DMS153 treated with DMSO at 0.1 percent for 48 hours (cell line): Measurements from ENCODE around the gene OBSL1.

Source experiments
- DNase-seq: peaks from one replicate; lab custom pipeline; 2025; ENCODE audit not compliant: unreplicated experiment; lab: John Stamatoyannopoulos, UW

The OBSL1 gene

GRCh38 chr2:219571311-219572236 is at the start of gene OBSL1:
Gene OBSL1, minus strand, starts transcription at chr2:219571539. Its CDS starts 307 bp downstream, at chr2:219571232.
- peak; percentile 61 for DNase-seq

GRCh38 chr2:219620546-219620945 is 49.2 kb upstream of the OBSL1 start:
- no peak for DNase-seq

DNA sequence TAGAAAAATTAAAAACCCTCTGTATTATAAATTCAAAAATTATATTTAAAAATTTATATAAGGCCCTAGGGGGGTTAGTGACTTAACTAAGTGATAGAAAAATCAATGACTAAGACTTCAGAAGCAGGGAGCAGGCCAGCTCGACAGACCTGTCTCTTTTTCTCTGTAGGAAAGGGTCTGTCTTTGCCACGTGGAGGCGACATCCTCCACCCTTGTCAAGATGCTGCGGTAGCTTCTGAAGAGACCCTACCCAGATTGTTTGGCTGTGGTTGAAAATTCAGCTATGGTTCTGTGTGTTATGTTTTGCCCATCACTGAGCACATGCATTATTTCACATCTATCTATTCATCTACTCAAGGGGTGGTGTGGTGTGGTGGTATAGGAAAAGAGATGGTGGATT is 47.9 kb upstream of the OBSL1 start:
- DNase-seq: no peak

GRCh38 chr2:219618733-219619122 is 47.4 kb upstream of the OBSL1 start:
- no peak for DNase-seq

DNA sequence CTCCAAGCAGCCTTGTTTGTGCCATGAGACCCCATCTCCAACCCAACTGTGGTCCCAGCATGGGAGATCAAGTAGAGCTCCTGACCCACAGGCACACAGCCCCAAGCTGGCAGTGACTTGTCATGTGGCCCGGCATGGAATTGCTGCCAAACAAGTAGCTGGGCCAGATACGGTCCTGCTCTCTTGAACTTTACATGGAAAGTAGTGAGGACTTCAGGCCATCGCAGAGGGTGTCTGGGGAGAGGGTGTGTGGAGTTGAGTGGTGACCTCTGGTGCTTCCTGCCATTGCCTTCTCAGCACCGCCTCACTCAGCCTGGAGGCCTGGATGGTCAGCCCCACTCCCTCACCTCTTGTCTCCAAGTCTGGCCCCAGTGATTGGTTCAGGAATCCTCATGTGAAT is 45.2 kb upstream of the OBSL1 start:
- DNase-seq: no peak

DNA sequence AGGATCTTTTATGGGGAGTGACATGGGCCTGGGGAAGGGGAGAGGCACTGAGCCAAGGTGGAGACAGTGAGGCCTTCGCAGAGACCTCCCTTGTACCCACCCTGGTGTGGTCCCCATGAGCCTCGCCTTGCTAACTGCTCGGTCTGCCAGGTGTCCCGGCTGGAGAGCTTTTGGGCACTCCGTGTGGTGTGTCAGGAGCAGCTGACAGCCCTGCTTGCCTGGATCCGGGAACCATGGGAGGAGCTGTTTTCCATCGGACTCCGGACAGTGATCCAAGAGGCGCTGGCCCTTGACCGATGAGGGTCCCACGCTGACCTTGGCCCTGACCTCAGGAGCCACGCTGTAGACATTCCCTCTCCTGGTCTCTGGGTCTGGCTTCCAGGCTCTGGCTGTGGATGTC is 44.6 kb upstream of the OBSL1 start:
- DNase-seq: no peak

DNA sequence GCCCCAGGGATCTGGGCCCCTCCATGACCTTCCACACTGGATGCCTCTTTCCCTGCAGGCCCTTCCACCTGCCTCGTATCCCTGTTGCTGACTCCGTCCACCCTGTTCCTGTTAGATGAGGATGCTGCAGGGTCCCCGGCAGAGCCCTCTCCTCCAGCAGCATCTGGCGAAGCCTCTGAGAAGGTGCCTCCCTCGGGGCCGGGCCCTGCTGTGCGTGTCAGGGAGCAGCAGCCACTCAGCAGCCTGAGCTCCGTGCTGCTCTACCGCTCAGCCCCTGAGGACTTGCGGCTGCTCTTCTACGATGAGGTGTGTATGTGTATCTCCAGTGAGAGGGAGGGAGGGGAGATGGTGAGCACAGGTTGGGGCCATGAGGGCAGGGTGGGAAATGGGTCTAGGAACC is 43.7 kb upstream of the OBSL1 start:
- no peak for DNase-seq

- DNase-seq: no peak
Observed at GRCh38 chr2:219614076-219614860, 42.9 kb upstream of the OBSL1 start.

GRCh38 chr2:219613461-219614070 is 42.2 kb upstream of the OBSL1 start:
- no peak for DNase-seq

DNA sequence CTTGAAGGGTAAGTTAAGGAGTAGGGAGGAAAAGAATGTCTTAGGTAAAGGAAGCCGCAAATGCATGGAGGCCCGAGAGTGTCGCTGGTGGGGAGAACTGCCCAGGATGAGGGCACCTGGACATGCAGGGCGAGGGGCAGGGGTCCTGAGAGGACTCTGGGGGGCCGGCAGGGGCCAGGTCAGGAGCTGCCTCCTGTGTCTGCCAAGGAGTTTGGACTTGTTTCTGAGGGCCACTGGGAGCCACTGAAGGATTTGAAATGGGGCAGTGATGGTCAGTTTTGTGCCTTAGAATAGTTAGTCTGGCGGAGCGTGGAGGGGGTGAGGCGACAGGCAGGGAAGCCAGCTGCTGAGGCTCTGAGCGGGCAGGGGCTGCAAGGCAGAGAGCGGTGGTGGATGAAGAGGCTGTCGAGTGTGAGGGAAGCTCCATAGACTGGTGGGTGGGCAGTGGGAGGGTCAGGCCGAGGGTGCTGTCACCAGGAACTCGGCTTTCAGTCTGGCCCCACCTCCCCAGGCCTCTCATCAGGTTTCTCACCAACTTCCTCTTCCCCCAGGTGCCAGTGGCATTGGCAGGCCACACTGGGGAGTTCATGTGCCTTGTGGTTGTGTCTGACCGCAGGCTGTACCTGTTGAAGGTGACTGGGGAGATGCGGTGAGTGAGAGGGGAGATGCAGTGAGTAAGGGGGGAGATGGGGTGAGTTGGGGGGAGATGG is 41.4 kb upstream of the OBSL1 start:
- no peak for DNase-seq

- no peak for DNase-seq
Observed at GRCh38 chr2:219611866-219612576, 40.7 kb upstream of the OBSL1 start.

GRCh38 chr2:219611306-219611705 is 40.0 kb upstream of the OBSL1 start:
- no peak for DNase-seq

GRCh38 chr2:219609149-219609750 is 37.9 kb upstream of the OBSL1 start:
- no peak for DNase-seq

GRCh38 chr2:219608399-219608964 is 37.1 kb upstream of the OBSL1 start:
- no peak for DNase-seq

DNA sequence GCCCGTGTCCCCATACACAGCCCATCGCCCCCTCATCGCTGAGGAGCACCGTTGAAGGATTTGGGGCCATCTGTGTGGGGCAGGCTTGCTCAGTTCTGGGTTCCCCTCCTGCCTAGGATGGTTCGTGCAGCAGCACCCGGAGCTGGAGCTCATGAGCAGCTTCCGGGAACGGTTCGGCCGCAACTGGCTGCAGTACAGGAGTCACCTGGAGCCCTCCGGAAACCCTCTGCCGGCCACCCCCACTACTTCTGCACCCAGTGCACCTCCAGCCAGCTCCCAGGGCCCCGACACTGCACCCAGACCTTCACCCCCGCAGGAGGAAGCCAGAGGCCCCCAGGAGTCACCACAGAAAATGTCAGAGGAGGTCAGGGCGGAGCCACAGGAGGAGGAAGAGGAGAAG is 36.6 kb upstream of the OBSL1 start:
- DNase-seq: no peak

GRCh38 chr2:219605607-219605954 is 34.2 kb upstream of the OBSL1 start:
- no peak for DNase-seq

GRCh38 chr2:219603771-219604170 is 32.4 kb upstream of the OBSL1 start:
- no peak for DNase-seq

DNA sequence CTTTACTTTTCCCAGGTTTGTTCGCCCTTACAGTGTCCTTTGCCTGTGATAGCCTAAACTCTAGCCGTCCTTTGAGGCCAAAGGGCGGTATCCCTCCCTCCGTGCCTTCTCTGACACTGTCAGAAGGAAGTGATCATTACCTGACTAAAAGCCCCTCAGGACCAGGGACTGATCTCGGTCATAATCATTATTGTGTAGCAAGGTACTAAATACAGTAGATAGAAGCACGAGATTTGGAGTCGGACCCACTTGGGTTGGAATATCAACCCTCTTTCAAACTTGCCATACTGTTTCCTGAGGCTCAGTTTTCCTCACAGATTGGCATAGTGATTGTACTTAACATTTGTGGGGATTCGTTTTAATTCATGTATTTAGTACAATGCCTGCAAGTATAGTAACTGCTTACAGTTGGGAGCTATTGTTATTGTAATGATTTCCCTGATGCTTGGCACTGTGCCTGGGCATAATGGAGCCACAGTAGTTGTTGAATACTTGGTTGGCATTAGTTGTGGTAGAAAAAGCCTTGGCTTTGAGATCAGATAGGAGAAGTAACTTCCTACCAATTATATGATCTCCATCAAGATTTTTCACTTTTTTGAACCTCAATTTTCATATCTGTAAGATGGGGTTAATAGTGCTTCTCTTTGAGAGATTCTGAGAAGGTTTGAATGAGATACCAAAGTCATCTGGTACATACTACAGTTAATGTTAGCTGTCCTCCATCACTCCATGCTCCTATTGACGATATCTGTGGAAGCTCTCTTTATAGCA is 27.2 kb upstream of the OBSL1 start:
- DNase-seq: peak; percentile 2
